K562 (cell line): ENCODE results near the gene ARHGAP15. TPM values are rescaled to one million over a fixed set of nuclear protein-coding genes. Genes with fewer than 3 reads are reported as not detected.

Experiments
- ATAC-seq: fragments of 200-7000 bp; cut with Tn5 transposase; 3 replicates; pipeline ENCODE4 v1.9.1; 2020; ENCODE audit warnings: moderate library complexity
- BruUV-seq: library from RNA; stranded (reverse); fragments of 400-500 nt; replicated peaks from 2 replicates; lab custom pipeline; 2021; lab: Mats Ljungman, UMichigan
- CTCF ChIA-PET: fragments of 300-600 bp; formaldehyde crosslinking; extraction: SDS; loops from one replicate; lab custom pipeline; 2021; ENCODE audit warnings: low intra/inter-chr PET ratio; lab: Yijun Ruan, JAX
- POLR2A ChIA-PET: fragments of 300-600, 350-650 bp; sonication (Branson Sonifier 250); formaldehyde crosslinking; extraction: SDS; loops from one replicate; lab custom pipeline; 2021; ENCODE audit warnings: antibody characterized with exemption, inconsistent platforms; lab: Yijun Ruan, JAX
- DNase-seq, 4 experiments: peaks; one replicate each; pipeline versions ENCODE4 v3.0.0 to v3.0.0-alpha.2; 2011 to 2018; ENCODE audit warnings: low spot score in 3 of 4, mixed read lengths in 3 of 4; ENCODE audit errors: extremely low read depth in 1 of 4
- FAIRE-seq: peaks from 2 replicates; lab custom pipeline; 2011; peaks lifted over from hg19 to GRCh38; lab: Jason Lieb, UNC
- H2AFZ ChIP-seq: 2 replicates; pipeline ENCODE4 v1.6.0; 2011; ENCODE audit warnings: low read depth, low read length, control low read depth, inconsistent platforms
- H3K27ac ChIP-seq: fragments of 200-600 bp; 3 replicates; pipeline ENCODE4 v1.8.0; 2011; ENCODE audit warnings: low read depth, mild to moderate bottlenecking, control low read depth, inconsistent platforms, low read length, moderate library complexity, mixed read lengths; ENCODE audit errors: extremely low read depth
- H3K27me3 ChIP-seq, 2 experiments: fragments of 300-600 bp in 1 of 2; 2 replicates in 1 of 2; 3 replicates in 1 of 2; pipeline versions ENCODE4 v1.6.0 to v1.8.0; 2011; ENCODE audit warnings: inconsistent platforms in 2 of 2, low read length in 2 of 2, mild to moderate bottlenecking in 1 of 2, mixed read lengths in 1 of 2, moderate library complexity in 1 of 2; ENCODE audit not compliant: control insufficient read depth in 2 of 2, insufficient read depth in 2 of 2
- H3K36me3 ChIP-seq: fragments of 300-600 bp; 3 replicates; pipeline ENCODE4 v1.8.0; 2011; ENCODE audit warnings: mild to moderate bottlenecking, low read length, inconsistent platforms; ENCODE audit not compliant: control insufficient read depth, insufficient read depth
- H3K4me1 ChIP-seq, 2 experiments: fragments of 200-600 bp in 1 of 2; replicated peaks in 1 of 2; 2 replicates in 1 of 2; 3 replicates in 1 of 2; pipeline versions ENCODE4 v1.5.1 to v1.8.0; 2011; ENCODE audit warnings: inconsistent platforms in 2 of 2, low read length in 2 of 2, mild to moderate bottlenecking in 1 of 2, mixed read lengths in 1 of 2, moderate library complexity in 1 of 2; ENCODE audit not compliant: control insufficient read depth in 2 of 2, insufficient read depth in 2 of 2
- H3K4me2 ChIP-seq: 2 replicates; pipeline ENCODE4 v1.6.1; 2011; ENCODE audit warnings: low read length, control low read depth, inconsistent platforms, mixed read lengths; ENCODE audit not compliant: insufficient read depth
- H3K4me3 ChIP-seq: fragments of 200-600 bp; sonication (generic), shearing (Covaris generic); 2 replicates; pipeline ENCODE4 v1.5.1; 2016; ENCODE audit warnings: control low read depth, inconsistent platforms
- H3K79me2 ChIP-seq: fragments of 200-600 bp; 3 replicates; pipeline ENCODE4 v1.8.0; 2011; ENCODE audit warnings: low read length, inconsistent platforms; ENCODE audit not compliant: control insufficient read depth, insufficient read depth
- H3K9ac ChIP-seq, 2 experiments: 2 replicates each; pipeline versions ENCODE4 v1.6.0 to v1.6.1; 2011; ENCODE audit warnings: low read depth in 2 of 2, low read length in 2 of 2, control low read depth in 1 of 2, inconsistent platforms in 1 of 2, mild to moderate bottlenecking in 1 of 2, mixed read lengths in 1 of 2; ENCODE audit not compliant: insufficient read depth in 1 of 2
- H3K9me1 ChIP-seq: one replicate; pipeline ENCODE4 v1.6.0; 2011; ENCODE audit warnings: inconsistent platforms, mild to moderate bottlenecking, low read length, moderate library complexity; ENCODE audit not compliant: control insufficient read depth, insufficient read depth
- H3K9me3 ChIP-seq: replicated peaks from 2 replicates; pipeline ENCODE4 v1.5.1; 2011; ENCODE audit warnings: low read depth, low read length, inconsistent platforms; ENCODE audit not compliant: control insufficient read depth, insufficient read depth
- H4K20me1 ChIP-seq: replicated peaks from 2 replicates; pipeline ENCODE4 v1.6.1; 2011; ENCODE audit warnings: low read length, inconsistent platforms, mixed read lengths; ENCODE audit not compliant: control insufficient read depth, insufficient read depth
- EGR1 ChIP-seq: fragments of 450-650 bp; conservative IDR thresholded peaks from 2 replicates; pipeline ENCODE4 v1.6.1; 2017; ENCODE audit warnings: mild to moderate bottlenecking
- FOXK2 ChIP-seq, 2 experiments: fragments of 450-650 bp; IDR thresholded peaks in 1 of 2; conservative IDR thresholded peaks in 1 of 2; 2 replicates each; pipeline ENCODE4 v1.6.1; 2016; ENCODE audit warnings: low read depth in 2 of 2, mild to moderate bottlenecking in 1 of 2
- GABPB2 ChIP-seq: fragments of 250-450 bp; sonication (Bioruptor Pico); conservative IDR thresholded peaks from 2 replicates; pipeline ENCODE4 v1.5.1; 2021; ENCODE audit warnings: mild to moderate bottlenecking
- ILF3 ChIP-seq: fragments of 450-650 bp; IDR thresholded peaks from 2 replicates; pipeline ENCODE4 v1.6.1; 2018; ENCODE audit warnings: antibody characterized with exemption, mild to moderate bottlenecking, moderate library complexity, borderline replicate concordance
- NELFE ChIP-seq: IDR thresholded peaks from 2 replicates; pipeline ENCODE4 v1.6.1; 2011; ENCODE audit warnings: mild to moderate bottlenecking; ENCODE audit not compliant: insufficient read depth, insufficient read length
- NFRKB ChIP-seq: fragments of 450-650 bp; IDR thresholded peaks from 2 replicates; pipeline ENCODE4 v1.6.1; 2016; ENCODE audit warnings: low read depth
- NR2F6 ChIP-seq: fragments of 450-650 bp; formaldehyde crosslinking; IDR thresholded peaks from 2 replicates; pipeline ENCODE4 v1.4.0; 2020; ENCODE audit warnings: mild to moderate bottlenecking
- SRSF1 ChIP-seq: fragments of 200-400 bp; formaldehyde crosslinking; IDR thresholded peaks from 2 replicates; pipeline ENCODE4 v1.6.1; 2017; ENCODE audit warnings: mild to moderate bottlenecking, low read depth, low read length, moderate library complexity
- SRSF7 ChIP-seq: fragments of 200-400 bp; formaldehyde crosslinking; optimal IDR thresholded peaks from 2 replicates; pipeline ENCODE3; 2017; ENCODE audit warnings: mild to moderate bottlenecking, low read depth, low read length
- TCF3 ChIP-seq: sonication (generic); formaldehyde crosslinking; IDR thresholded peaks from 2 replicates; pipeline ENCODE4 v1.4.0; 2020; ENCODE audit warnings: mild to moderate bottlenecking, missing genetic modification reagents
- ZEB2 ChIP-seq: fragments of 450-650 bp; IDR thresholded peaks from 2 replicates; pipeline ENCODE4 v1.6.1; 2016
- ZNF311 ChIP-seq: fragments of 250-450 bp; sonication (Bioruptor Pico); IDR thresholded peaks from 2 replicates; pipeline ENCODE4 v1.4.0; 2020; ENCODE audit warnings: mild to moderate bottlenecking, moderate library complexity
- ZNF764 ChIP-seq: fragments of 250-450 bp; sonication (Bioruptor Pico); IDR thresholded peaks from 2 replicates; pipeline ENCODE4 v1.4.0; 2020; ENCODE audit warnings: low read depth, mild to moderate bottlenecking, moderate library complexity
- WGBS: fragments of 100-300 bp; shearing (Covaris generic); methylation state at CpG from one replicate; pipeline ENCODE4 v1.1.6; 2016; ENCODE audit warnings: low coverage, mixed read lengths; ENCODE audit not compliant: insufficient coverage; ENCODE audit errors: missing lambda C conversion rate; 5-methylcytosine and 5-hydroxymethylcytosine counted together
- in situ Hi-C: fragments of 300-500 bp; cut with MboI; formaldehyde crosslinking; loops from 4 replicates; pipeline ENCODE4 v1.15.0; 2018; ENCODE audit warnings: inconsistent platforms, mixed read lengths
- intact Hi-C: fragments of 100-400 bp; cut with micrococcal nuclease; formaldehyde crosslinking; loops from 2 replicates; pipeline ENCODE4 v1.14.2; 2022
- polyA plus RNA-seq, 8 experiments: library from polyadenylated mRNA; depleted of rRNA in 4 of 8; stranded (reverse) in 5 of 8; unstranded in 3 of 8; fragments of >200 nt; fragmentation: Nextera tagmentation in 2 of 8; fragmentation: Illumina TruSeq in 1 of 8; extraction: Ambion mirVana in 2 of 8; extraction: Trizol in 1 of 8; gene quantifications; 2 replicates each; pipeline versions ENCODE4 v1.2.1 to v1.2.3, GENCODE V29; 2011 to 2014; ENCODE audit warnings: inconsistent platforms in 1 of 8, missing spikeins in 1 of 8
- total RNA-seq, 7 experiments: library from RNA; depleted of rRNA in 6 of 7; stranded (reverse); fragments of >200 nt in 6 of 7; fragmentation: Illumina TruSeq in 2 of 7; extraction: Trizol in 2 of 7; gene quantifications; 2 replicates each; pipeline versions ENCODE4 v1.2.1 to v1.2.3, GENCODE V29; 2011 to 2021; ENCODE audit warnings: low replicate concordance in 1 of 7
- TF ChIP-seq, protein P1 (sequence below): fragments of 450-650 bp; IDR thresholded peaks from 2 replicates; pipeline ENCODE4 v1.6.1; 2016; ENCODE audit warnings: low read depth

ARHGAP15 gene
- total and polyA plus RNA-seq, 9 of the 15 experiments (the other 6 are each of a cell fraction or from before 2014, with no cell fraction given) = 1.5 to 17.9 (median 7.9) TPM

DNA sequence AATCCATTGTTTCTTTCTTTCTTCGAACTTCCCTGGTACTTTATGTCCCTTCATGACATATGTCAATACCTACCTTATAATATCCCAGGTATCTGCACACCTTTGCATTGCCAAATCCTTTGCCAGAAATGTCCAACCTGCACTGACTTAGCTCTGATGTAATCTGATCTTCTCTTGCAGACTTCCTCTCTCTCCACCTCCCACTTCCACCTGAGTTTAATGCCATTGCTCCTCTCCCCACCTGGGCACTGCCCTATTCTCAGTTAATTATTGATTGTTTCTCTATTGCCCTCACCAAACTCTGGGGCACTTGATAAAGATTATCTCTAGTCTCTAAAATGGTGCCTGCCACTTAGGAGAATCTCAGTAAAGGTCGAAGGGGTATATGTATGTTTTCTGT is 23.0 kb downstream of the ARHGAP15 start:
- no peak overlapping the region for H3K9ac ChIP-seq
- no peak overlapping the region for H3K4me3 ChIP-seq
- H3K79me2 ChIP-seq = no peaks in the 10 kb centered on the region
- H3K9me3 ChIP-seq = no peaks in the 10 kb centered on the region
- ChIA-PET POLR2A (no interaction called here), CTCF (no interaction called here)
- H3K9me1 ChIP-seq = no peaks in the 10 kb centered on the region
- in situ Hi-C loops = no loop called here
- H3K27me3 ChIP-seq = no peaks in the 10 kb centered on the region
- no peak overlapping the region for H3K4me2 ChIP-seq
- intact Hi-C loops = no loop called here
- BruUV-seq = no TSS peak
- H3K27ac ChIP-seq = no peak overlapping the region
- H3K36me3 ChIP-seq = no peaks in the 10 kb centered on the region
- H3K4me1 ChIP-seq = no peaks in the 10 kb centered on the region; a peak in 1 of 5 replicates
- DNase-seq (no peak), ATAC-seq (no peak), FAIRE-seq (no peak)
- no peaks in the 10 kb centered on the region for H4K20me1 ChIP-seq
- WGBS = 11% methylated on average over 2 of the region's 2 CpGs
- H2AFZ ChIP-seq = no peak overlapping the region
- TF ChIP-seq ZEB2 (no peak), SRSF7 (no peak), FOXK2 (conservative IDR thresholded peaks at IDR 0.05 in 1 of 2, IDR thresholded peaks at IDR 0.05 in 1 of 2; ENCODE audit: low read depth in 2 of 2) (no peak), NR2F6 (CRISPR knock-in tag) (no peak), ZNF764 (CRISPR knock-in tag) (no peak), GABPB2 (CRISPR knock-in tag) (no peak), EGR1 (no peak), TCF3 (CRISPR knock-in tag) (no peak), ZNF311 (no peak), ILF3 (no peak), NFRKB (no peak), SRSF1 (no peak), NELFE (no peak)
- TF ChIP-seq, protein P1, sequence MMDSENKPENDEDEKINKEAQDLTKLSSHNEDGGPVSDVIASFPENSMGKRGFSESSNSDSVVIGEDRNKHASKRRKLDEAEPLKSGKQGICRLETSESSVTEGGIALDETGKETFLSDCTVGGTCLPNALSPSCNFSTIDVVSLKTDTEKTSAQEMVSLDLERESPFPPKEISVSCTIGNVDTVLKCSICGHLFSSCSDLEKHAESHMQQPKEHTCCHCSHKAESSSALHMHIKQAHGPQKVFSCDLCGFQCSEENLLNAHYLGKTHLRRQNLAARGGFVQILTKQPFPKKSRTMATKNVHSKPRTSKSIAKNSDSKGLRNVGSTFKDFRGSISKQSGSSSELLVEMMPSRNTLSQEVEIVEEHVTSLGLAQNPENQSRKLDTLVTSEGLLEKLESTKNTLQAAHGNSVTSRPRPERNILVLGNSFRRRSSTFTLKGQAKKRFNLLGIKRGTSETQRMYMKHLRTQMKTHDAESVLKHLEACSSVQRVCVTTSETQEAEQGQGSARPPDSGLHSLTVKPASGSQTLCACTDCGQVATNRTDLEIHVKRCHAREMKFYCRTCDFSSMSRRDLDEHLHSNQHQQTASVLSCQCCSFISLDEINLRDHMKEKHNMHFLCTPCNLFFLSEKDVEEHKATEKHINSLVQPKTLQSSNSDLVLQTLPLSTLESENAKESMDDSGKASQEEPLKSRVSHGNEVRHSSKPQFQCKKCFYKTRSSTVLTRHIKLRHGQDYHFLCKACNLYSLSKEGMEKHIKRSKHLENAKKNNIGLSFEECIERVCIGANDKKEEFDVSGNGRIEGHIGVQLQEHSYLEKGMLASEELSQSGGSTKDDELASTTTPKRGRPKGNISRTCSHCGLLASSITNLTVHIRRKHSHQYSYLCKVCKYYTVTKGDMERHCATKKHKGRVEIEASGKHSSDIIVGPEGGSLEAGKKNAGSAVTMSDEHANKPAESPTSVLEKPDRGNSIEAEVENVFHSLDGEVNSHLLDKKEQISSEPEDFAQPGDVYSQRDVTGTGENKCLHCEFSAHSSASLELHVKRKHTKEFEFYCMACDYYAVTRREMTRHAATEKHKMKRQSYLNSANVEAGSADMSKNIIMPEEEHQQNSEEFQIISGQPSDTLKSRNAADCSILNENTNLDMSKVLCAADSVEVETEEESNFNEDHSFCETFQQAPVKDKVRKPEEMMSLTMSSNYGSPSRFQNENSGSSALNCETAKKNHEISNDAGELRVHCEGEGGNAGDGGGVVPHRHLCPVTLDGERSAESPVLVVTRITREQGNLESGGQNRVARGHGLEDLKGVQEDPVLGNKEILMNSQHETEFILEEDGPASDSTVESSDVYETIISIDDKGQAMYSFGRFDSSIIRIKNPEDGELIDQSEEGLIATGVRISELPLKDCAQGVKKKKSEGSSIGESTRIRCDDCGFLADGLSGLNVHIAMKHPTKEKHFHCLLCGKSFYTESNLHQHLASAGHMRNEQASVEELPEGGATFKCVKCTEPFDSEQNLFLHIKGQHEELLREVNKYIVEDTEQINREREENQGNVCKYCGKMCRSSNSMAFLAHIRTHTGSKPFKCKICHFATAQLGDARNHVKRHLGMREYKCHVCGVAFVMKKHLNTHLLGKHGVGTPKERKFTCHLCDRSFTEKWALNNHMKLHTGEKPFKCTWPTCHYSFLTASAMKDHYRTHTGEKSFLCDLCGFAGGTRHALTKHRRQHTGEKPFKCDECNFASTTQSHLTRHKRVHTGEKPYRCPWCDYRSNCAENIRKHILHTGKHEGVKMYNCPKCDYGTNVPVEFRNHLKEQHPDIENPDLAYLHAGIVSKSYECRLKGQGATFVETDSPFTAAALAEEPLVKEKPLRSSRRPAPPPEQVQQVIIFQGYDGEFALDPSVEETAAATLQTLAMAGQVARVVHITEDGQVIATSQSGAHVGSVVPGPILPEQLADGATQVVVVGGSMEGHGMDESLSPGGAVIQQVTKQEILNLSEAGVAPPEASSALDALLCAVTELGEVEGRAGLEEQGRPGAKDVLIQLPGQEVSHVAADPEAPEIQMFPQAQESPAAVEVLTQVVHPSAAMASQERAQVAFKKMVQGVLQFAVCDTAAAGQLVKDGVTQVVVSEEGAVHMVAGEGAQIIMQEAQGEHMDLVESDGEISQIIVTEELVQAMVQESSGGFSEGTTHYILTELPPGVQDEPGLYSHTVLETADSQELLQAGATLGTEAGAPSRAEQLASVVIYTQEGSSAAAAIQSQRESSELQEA = no peak
